GM12864 (cell line): ENCODE measurements around the gene NSL1.
"Not testable (repeated sequence)": the region's sequence is repeated elsewhere in the genome, so short reads cannot be mapped to it uniquely, and the experiment has no call there.

ENCODE experiments used
- DNase-seq: peaks from one replicate; pipeline ENCODE4 v3.0.0-alpha.2; 2011; ENCODE audit warnings: low read depth
- H3K4me3 ChIP-seq: 2 replicates; pipeline ENCODE4 v1.5.1; 2011; ENCODE audit warnings: mild to moderate bottlenecking, low read depth, low read length, control low read depth
- TF ChIP-seq, protein P1 (sequence below): IDR thresholded peaks from 2 replicates; pipeline ENCODE4 v1.5.1; 2011; ENCODE audit warnings: low read depth, mild to moderate bottlenecking, moderate library complexity, low read length, control low read depth, inconsistent platforms; ENCODE audit errors: missing control alignments

Gene NSL1

DNA sequence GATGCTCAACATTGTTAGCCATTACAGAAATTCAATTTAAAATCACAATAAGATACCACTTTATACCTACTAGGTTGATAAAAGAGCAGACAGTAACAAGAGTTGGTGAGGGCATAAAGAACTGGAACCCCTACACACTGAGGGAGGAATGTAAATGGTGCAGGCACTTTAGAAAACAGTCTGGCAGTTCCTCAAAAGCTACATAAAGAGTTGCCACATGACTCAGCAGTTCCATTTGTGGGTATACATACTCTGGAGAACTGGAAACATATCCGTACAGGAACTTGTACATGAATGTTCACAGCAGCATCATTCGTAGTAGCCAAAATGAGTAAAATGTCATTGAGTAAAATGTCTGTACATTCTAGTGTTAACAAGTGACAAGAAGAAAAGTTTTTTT, 17.0 kb downstream of the NSL1 start:
- H3K4me3 ChIP-seq, result no peak overlapping the region
- no peak for DNase-seq
- TF ChIP-seq, protein P1, sequence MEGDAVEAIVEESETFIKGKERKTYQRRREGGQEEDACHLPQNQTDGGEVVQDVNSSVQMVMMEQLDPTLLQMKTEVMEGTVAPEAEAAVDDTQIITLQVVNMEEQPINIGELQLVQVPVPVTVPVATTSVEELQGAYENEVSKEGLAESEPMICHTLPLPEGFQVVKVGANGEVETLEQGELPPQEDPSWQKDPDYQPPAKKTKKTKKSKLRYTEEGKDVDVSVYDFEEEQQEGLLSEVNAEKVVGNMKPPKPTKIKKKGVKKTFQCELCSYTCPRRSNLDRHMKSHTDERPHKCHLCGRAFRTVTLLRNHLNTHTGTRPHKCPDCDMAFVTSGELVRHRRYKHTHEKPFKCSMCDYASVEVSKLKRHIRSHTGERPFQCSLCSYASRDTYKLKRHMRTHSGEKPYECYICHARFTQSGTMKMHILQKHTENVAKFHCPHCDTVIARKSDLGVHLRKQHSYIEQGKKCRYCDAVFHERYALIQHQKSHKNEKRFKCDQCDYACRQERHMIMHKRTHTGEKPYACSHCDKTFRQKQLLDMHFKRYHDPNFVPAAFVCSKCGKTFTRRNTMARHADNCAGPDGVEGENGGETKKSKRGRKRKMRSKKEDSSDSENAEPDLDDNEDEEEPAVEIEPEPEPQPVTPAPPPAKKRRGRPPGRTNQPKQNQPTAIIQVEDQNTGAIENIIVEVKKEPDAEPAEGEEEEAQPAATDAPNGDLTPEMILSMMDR, result no peak

DNA sequence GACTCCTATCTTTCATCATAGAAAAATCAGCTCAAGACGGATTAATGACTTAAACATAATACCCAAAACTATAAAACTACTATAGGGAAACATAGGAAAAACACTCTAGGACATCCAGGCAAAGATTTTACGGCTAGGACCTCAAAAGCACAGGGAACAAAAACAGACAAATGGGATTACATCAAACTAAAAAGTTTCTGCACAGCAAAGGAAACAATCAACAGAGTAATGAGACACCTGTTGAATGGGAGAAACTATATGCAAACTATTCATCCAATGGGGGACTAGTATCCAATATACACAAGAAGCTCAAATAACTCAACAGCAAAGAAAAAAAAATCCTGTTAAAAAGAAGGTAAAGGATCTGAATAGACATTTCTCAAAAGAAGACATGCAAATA, 18.6 kb downstream of the NSL1 start:
- no peak overlapping the region for H3K4me3 ChIP-seq
- TF ChIP-seq, protein P1, result no peak
- DNase-seq, result no peak

DNA sequence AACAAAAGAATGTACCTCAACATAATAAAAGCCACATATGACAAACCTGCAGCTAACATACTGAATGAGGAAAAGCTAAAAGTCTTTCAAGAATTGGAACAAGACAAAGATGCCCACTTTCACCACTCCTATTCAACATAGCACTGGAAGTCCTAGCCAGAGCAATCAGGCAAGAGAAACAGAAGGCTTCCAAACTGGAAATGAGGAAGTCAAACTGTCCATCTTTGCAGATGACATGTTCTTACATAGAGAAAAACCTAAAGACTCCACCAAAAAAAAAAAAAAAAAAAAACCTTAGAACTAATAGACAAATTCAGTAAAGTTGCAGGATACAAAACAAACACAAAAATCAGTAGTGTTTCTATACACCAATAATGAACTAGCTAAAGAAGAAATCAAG, 20.2 kb downstream of the NSL1 start:
- H3K4me3 ChIP-seq, result no peak overlapping the region
- no peak for DNase-seq
- TF ChIP-seq, protein P1, result no peak

- H3K4me3 ChIP-seq, result no peak overlapping the region
- TF ChIP-seq, protein P1, result no peak
- DNase-seq, result no peak
These were observed 22.0 kb downstream of the NSL1 start for GRCh38 chr1:212769459-212770167.

GRCh38 chr1:212766825-212767224, 24.8 kb downstream of the NSL1 start:
- not testable (repeated sequence) for H3K4me3 ChIP-seq, DNase-seq

DNA sequence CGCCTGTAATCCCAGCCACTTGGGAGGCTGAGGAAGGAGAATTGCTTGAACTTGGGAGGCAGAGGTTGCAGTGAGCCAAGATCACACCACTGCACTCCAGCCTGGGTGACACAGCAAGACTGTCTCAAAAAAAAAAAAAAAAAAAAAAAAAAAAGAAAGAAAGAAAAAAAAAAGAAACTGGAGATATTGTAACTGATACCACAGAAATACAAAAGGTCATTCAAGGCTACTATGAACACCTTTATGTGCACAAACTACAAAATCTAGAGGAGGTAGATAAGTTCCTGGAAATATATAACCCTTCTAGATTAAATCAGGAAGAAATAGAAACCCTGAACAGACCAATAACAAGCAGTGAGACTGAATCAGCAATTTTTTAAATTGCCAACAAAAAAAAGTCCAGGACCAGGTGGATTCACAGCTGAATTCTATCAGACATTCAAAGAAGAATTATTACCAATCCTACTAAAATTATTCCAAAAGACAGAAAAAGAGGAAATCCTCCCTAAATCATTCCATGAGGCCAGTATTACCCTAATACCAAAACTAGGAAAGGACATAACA, 26.8 kb downstream of the NSL1 start:
- not testable (repeated sequence) for H3K4me3 ChIP-seq, DNase-seq

GRCh38 chr1:212762839-212763238, 28.7 kb downstream of the NSL1 start:
- TF ChIP-seq, protein P1, result no peak
- H3K4me3 ChIP-seq, result no peak overlapping the region
- DNase-seq, result no peak

- TF ChIP-seq, protein P1, result no peak
- DNase-seq, result no peak
- H3K4me3 ChIP-seq, result no peak overlapping the region
These were observed 29.3 kb downstream of the NSL1 start for GRCh38 chr1:212762234-212762633.
